HCT116 (cell line): ENCODE results near the gene SYNPO2L. TPM values are rescaled to one million over a fixed set of nuclear protein-coding genes. Genes with fewer than 3 reads are reported as not detected.

Experiments
- ATAC-seq: fragments of 200-7000 bp; cut with Tn5 transposase; 2 replicates; pipeline ENCODE4 v1.9.1; 2020; ENCODE audit warnings: mild to moderate bottlenecking, moderate library complexity
- BruUV-seq: library from RNA; stranded (reverse); fragments of 400-500 nt; replicated peaks from 2 replicates; lab custom pipeline; 2021; lab: Mats Ljungman, UMichigan
- CTCF ChIA-PET: fragments of 300-600 bp; sonication (Branson Sonifier 250); formaldehyde crosslinking; loops from one replicate; lab custom pipeline; 2021; ENCODE audit warnings: antibody characterized with exemption; lab: Charles Lee
- POLR2A ChIA-PET: fragments of 300-600, 350-600 bp; sonication (Branson Sonifier 250); formaldehyde crosslinking; loops from one replicate; lab custom pipeline; 2021; ENCODE audit warnings: antibody characterized with exemption; lab: Charles Lee
- RAD21 ChIA-PET, 2 experiments: fragments of 300-600 bp; sonication (Branson Sonifier 250); formaldehyde crosslinking; loops; one replicate each; lab custom pipeline; 2023; ENCODE audit warnings: low total read pairs in 2 of 2; ENCODE audit not compliant: uncharacterized antibody in 2 of 2, unreplicated experiment in 2 of 2, low non-redundant PET in 1 of 2; lab: Charles Lee
- DNase-seq: peaks from one replicate; pipeline ENCODE4 v3.0.0-alpha.2; 2010; ENCODE audit warnings: low read depth, low spot score
- H2AFZ ChIP-seq: fragments of 200-600 bp; shearing (Covaris generic), sonication (generic); 2 replicates; pipeline ENCODE4 v1.6.1; 2017; ENCODE audit warnings: low read depth, mixed run types, mixed read lengths, antibody characterized with exemption, low read length; ENCODE audit not compliant: poor library complexity, severe bottlenecking
- H3K27ac ChIP-seq: 2 replicates; pipeline ENCODE4 v1.5.1; 2012; ENCODE audit warnings: low read depth, low read length
- H3K27me3 ChIP-seq: fragments of 200-600 bp; sonication (generic); 2 replicates; pipeline ENCODE4 v1.6.1; 2016; ENCODE audit warnings: mixed run types, low read length, mixed read lengths; ENCODE audit not compliant: insufficient read depth
- H3K36me3 ChIP-seq, 2 experiments: fragments of 200-500 bp in 1 of 2; fragments of 200-600 bp in 1 of 2; sonication (Bioruptor generic) in 1 of 2; sonication (generic) in 1 of 2; 2 replicates each; pipeline versions ENCODE4 v1.5.1 to v1.6.1; 2014 to 2016; ENCODE audit warnings: low read length in 2 of 2, inconsistent platforms in 1 of 2, mixed read lengths in 1 of 2, mixed run types in 1 of 2; ENCODE audit not compliant: insufficient read depth in 2 of 2, control insufficient read depth in 1 of 2
- H3K4me1 ChIP-seq, 2 experiments: fragments of 200-600 bp in 1 of 2; sonication (generic) in 1 of 2; 2 replicates each; pipeline versions ENCODE4 v1.5.1 to v1.6.1; 2012 to 2017; ENCODE audit warnings: low read length in 2 of 2, inconsistent platforms in 1 of 2, mild to moderate bottlenecking in 1 of 2, mixed read lengths in 1 of 2, mixed run types in 1 of 2, moderate library complexity in 1 of 2; ENCODE audit not compliant: insufficient read depth in 2 of 2, control insufficient read depth in 1 of 2
- H3K4me2 ChIP-seq: fragments of 200-600 bp; sonication (generic); 2 replicates; pipeline ENCODE4 v1.6.1; 2017; ENCODE audit warnings: mixed run types, low read length, mixed read lengths
- H3K4me3 ChIP-seq, 2 experiments: fragments of 200-600 bp in 1 of 2; sonication (generic) in 1 of 2; replicated peaks in 1 of 2; 2 replicates each; pipeline ENCODE4 v1.5.1; 2011 to 2016; ENCODE audit warnings: low read length in 2 of 2, control low read depth in 1 of 2, low read depth in 1 of 2, mild to moderate bottlenecking in 1 of 2, mixed read lengths in 1 of 2, mixed run types in 1 of 2
- H3K79me2 ChIP-seq: fragments of 200-600 bp; sonication (generic); 2 replicates; pipeline ENCODE4 v1.6.1; 2017; ENCODE audit warnings: mild to moderate bottlenecking, mixed run types, low read length, moderate library complexity, mixed read lengths; ENCODE audit not compliant: insufficient read depth
- H3K9ac ChIP-seq: fragments of 200-600 bp; sonication (generic); 2 replicates; pipeline ENCODE4 v1.6.1; 2016; ENCODE audit warnings: low read length, mixed read lengths
- H3K9me2 ChIP-seq: fragments of 200-600 bp; sonication (generic), shearing (Covaris generic); 2 replicates; pipeline ENCODE4 v1.6.1; 2017; ENCODE audit warnings: mixed run types, mild to moderate bottlenecking, moderate library complexity; ENCODE audit not compliant: insufficient read depth
- H3K9me3 ChIP-seq, 2 experiments: fragments of 200-500 bp in 1 of 2; fragments of 200-600 bp in 1 of 2; sonication (Bioruptor generic) in 1 of 2; sonication (generic) in 1 of 2; 2 replicates each; pipeline ENCODE4 v1.6.1; 2014 to 2017; ENCODE audit warnings: low read length in 2 of 2, mixed read lengths in 2 of 2, inconsistent platforms in 1 of 2, low read depth in 1 of 2, mild to moderate bottlenecking in 1 of 2, mixed run types in 1 of 2, moderate library complexity in 1 of 2; ENCODE audit not compliant: control insufficient read depth in 1 of 2, insufficient read depth in 1 of 2
- H4K20me1 ChIP-seq: fragments of 200-600 bp; sonication (generic), shearing (Covaris generic); 2 replicates; pipeline ENCODE4 v1.6.1; 2017; ENCODE audit warnings: mixed run types, mild to moderate bottlenecking, moderate library complexity; ENCODE audit not compliant: insufficient read depth
- RAD21 ChIP-seq: IDR thresholded peaks from 2 replicates; pipeline ENCODE4 v1.6.1; 2012; ENCODE audit warnings: low read depth, mild to moderate bottlenecking
- REST ChIP-seq: IDR thresholded peaks from 2 replicates; pipeline ENCODE4 v1.6.1; 2012; ENCODE audit warnings: low read depth
- intact Hi-C: fragments of 100-400 bp; cut with micrococcal nuclease; formaldehyde crosslinking; loops from 2 replicates; pipeline ENCODE4 v1.10.0; 2022
- total RNA-seq: library from RNA; stranded (reverse); gene quantifications from one replicate; pipeline ENCODE4 v1.2.1, GENCODE V29; 2021; ENCODE audit not compliant: unreplicated experiment
- TF ChIP-seq, protein P1 (sequence below), 3 experiments: fragments of 200-600 bp in 1 of 3; sonication (generic) in 1 of 3; IDR thresholded peaks in 2 of 3; conservative IDR thresholded peaks in 1 of 3; 2 replicates each; pipeline ENCODE4 v1.5.1; 2012 to 2017; ENCODE audit warnings: low read depth in 2 of 3, low read length in 2 of 3, antibody characterized with exemption in 1 of 3, borderline replicate concordance in 1 of 3, control low read depth in 1 of 3, mild to moderate bottlenecking in 1 of 3, mixed read lengths in 1 of 3, mixed run types in 1 of 3, moderate library complexity in 1 of 3; ENCODE audit not compliant: insufficient read depth in 1 of 3

Gene SYNPO2L
- total RNA-seq, 1 experiment from 2014 or later = 0.10 TPM

- no peak overlapping the region for H3K4me2 ChIP-seq
- intact Hi-C loops = loop anchor here (1.0 to 5.0 kb wide), 3 partner anchors 115 to 397 kb away; partner anchors contain the start of gene DNAJC9
- no peak overlapping the region for H2AFZ ChIP-seq
- H3K79me2 ChIP-seq = no peaks in the 10 kb centered on the region
- H3K4me1 ChIP-seq = peaks cover 0 to 9% of the 10 kb centered on the region in 2 experiments; a peak in 3 of 4 replicates
- ChIA-PET POLR2A (interaction anchor here (0.7 to 1.6 kb wide), 2 partner anchors 19 to 397 kb away, joined by 3 to 4 read pairs; partner anchors contain the start of gene DNAJC9), RAD21 (interaction anchor here (0.6 to 1.3 kb wide), 5 partner anchors 18 to 253 kb away, joined by 3 to 9 read pairs (median 3); no protein-coding TSS in a partner anchor), CTCF (interaction anchor here (1.1 to 4.1 kb wide), 4 partner anchors 18 to 380 kb away, joined by 5 to 36 read pairs (median 6); no protein-coding TSS in a partner anchor)
- no peaks in the 10 kb centered on the region for H3K27me3 ChIP-seq
- ATAC-seq = peak; percentile 93
- DNase-seq = peak; percentile 58
- no peaks in the 10 kb centered on the region for H4K20me1 ChIP-seq
- TF ChIP-seq RAD21 (peak; percentile 99), REST (no peak)
- TF ChIP-seq, protein P1, sequence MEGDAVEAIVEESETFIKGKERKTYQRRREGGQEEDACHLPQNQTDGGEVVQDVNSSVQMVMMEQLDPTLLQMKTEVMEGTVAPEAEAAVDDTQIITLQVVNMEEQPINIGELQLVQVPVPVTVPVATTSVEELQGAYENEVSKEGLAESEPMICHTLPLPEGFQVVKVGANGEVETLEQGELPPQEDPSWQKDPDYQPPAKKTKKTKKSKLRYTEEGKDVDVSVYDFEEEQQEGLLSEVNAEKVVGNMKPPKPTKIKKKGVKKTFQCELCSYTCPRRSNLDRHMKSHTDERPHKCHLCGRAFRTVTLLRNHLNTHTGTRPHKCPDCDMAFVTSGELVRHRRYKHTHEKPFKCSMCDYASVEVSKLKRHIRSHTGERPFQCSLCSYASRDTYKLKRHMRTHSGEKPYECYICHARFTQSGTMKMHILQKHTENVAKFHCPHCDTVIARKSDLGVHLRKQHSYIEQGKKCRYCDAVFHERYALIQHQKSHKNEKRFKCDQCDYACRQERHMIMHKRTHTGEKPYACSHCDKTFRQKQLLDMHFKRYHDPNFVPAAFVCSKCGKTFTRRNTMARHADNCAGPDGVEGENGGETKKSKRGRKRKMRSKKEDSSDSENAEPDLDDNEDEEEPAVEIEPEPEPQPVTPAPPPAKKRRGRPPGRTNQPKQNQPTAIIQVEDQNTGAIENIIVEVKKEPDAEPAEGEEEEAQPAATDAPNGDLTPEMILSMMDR (IDR thresholded peaks at IDR 0.05 in 2 of 3, conservative IDR thresholded peaks at IDR 0.05 in 1 of 3; ENCODE audit: borderline replicate concordance in 1 of 3, insufficient read depth in 1 of 3, low read depth in 2 of 3, low read length in 2 of 3) = peak; percentile 75 to 93 (median 87)
- no TSS peak for BruUV-seq
- H3K4me3 ChIP-seq = no peak overlapping the region
- no peaks in the 10 kb centered on the region for H3K9me2 ChIP-seq
- H3K27ac ChIP-seq = no peak overlapping the region
- H3K9me3 ChIP-seq = no peaks in the 10 kb centered on the region
- H3K9ac ChIP-seq = no peak overlapping the region
- no peaks in the 10 kb centered on the region for H3K36me3 ChIP-seq
Observed at GRCh38 chr10:73644015-73644743, 11.7 kb downstream of the SYNPO2L start.
